MM.1S (cell line): Measurements from ENCODE around the gene GLMP.

Experiments
- DNase-seq: peaks from one replicate; pipeline ENCODE4 v3.0.0-alpha.2; 2015
- H2AFZ ChIP-seq: fragments of 300-600 bp; sonication (generic); 2 replicates; pipeline ENCODE4 v1.6.0; 2016; ENCODE audit warnings: antibody characterized with exemption, low read length
- H3F3A ChIP-seq: fragments of 300-600 bp; sonication (generic); 2 replicates; pipeline ENCODE4 v1.6.1; 2016; ENCODE audit warnings: mild to moderate bottlenecking, antibody characterized with exemption, low read length, moderate library complexity, mixed read lengths; ENCODE audit not compliant: insufficient read depth
- H3K27ac ChIP-seq: fragments of 300-600 bp; sonication (generic); 2 replicates; pipeline ENCODE4 v1.5.1; 2016; ENCODE audit warnings: mild to moderate bottlenecking, low read length
- H3K27me3 ChIP-seq: fragments of 300-600 bp; sonication (generic); replicated peaks from 2 replicates; pipeline ENCODE4 v1.6.0; 2016; ENCODE audit warnings: low read length; ENCODE audit not compliant: insufficient read depth
- H3K36me3 ChIP-seq: fragments of 300-600 bp; sonication (generic); replicated peaks from 2 replicates; pipeline ENCODE4 v1.6.1; 2016; ENCODE audit warnings: mild to moderate bottlenecking, low read length, mixed read lengths; ENCODE audit not compliant: insufficient read depth
- H3K4me1 ChIP-seq: fragments of 300-600 bp; sonication (generic); 2 replicates; pipeline ENCODE4 v1.6.1; 2016; ENCODE audit warnings: low read length, mixed read lengths
- H3K4me2 ChIP-seq: fragments of 300-600 bp; sonication (generic); 2 replicates; pipeline ENCODE4 v1.6.0; 2016; ENCODE audit warnings: low read depth, low read length
- H3K4me3 ChIP-seq: fragments of 300-600 bp; sonication (generic); 2 replicates; pipeline ENCODE4 v1.5.1; 2016; ENCODE audit warnings: low read length, mixed read lengths
- H3K79me2 ChIP-seq: fragments of 300-600 bp; sonication (generic); 2 replicates; pipeline ENCODE4 v1.6.1; 2016; ENCODE audit warnings: mixed run types, low read length, mixed read lengths
- H3K9ac ChIP-seq: fragments of 300-600 bp; sonication (generic); 2 replicates; pipeline ENCODE4 v1.6.1; 2016; ENCODE audit warnings: low read length, mixed read lengths
- H3K9me2 ChIP-seq: fragments of 300-600 bp; sonication (generic); replicated peaks from 2 replicates; pipeline ENCODE4 v1.6.1; 2016; ENCODE audit warnings: mild to moderate bottlenecking, low read length, mixed read lengths; ENCODE audit not compliant: insufficient read depth
- H3K9me3 ChIP-seq: fragments of 300-600 bp; sonication (generic); replicated peaks from 2 replicates; pipeline ENCODE4 v1.6.1; 2016; ENCODE audit warnings: mild to moderate bottlenecking, low read length, mixed read lengths; ENCODE audit not compliant: insufficient read depth
- H4K20me1 ChIP-seq: fragments of 300-600 bp; sonication (generic); 2 replicates; pipeline ENCODE4 v1.6.1; 2016; ENCODE audit warnings: mild to moderate bottlenecking, low read length, moderate library complexity, mixed read lengths; ENCODE audit not compliant: insufficient read depth
- EZH2 ChIP-seq: fragments of 300-600 bp; sonication (generic); optimal IDR thresholded peaks from 2 replicates; pipeline ENCODE3; 2017; ENCODE audit warnings: low read depth, mild to moderate bottlenecking, antibody characterized with exemption, low read length, mixed read lengths
- EZH2phosphoT487 ChIP-seq: fragments of 300-600 bp; sonication (generic); IDR thresholded peaks from 2 replicates; pipeline ENCODE4 v1.6.1; 2018; ENCODE audit warnings: antibody characterized with exemption, low read length
- TF ChIP-seq, protein P1 (sequence below): fragments of 300-600 bp; sonication (generic); IDR thresholded peaks from 2 replicates; pipeline ENCODE4 v1.5.1; 2016; ENCODE audit warnings: antibody characterized with exemption, low read length, mixed read lengths

Gene GLMP

DNA sequence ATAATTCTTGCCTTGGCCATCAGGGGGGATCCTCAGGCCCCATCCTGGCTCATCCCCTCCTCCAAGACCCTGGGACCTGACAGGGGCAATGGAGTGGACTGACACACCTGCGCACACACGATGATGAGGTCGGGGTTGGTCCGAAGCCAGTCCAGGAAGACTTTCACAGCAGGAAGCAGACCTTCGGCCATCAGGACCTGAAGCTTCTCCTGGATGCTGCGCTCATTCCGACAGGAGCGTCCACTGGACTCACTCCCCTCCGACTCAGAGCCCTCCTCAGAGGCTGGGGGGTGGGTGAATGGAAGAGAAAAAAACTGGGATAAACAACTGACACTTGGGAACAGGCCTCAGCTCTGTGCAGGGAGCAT is 32.2 kb downstream of the GLMP start:
- Histone ChIP-seq H3K9ac (no peak overlapping the region), H3K36me3 (peaks cover 47% of the 10 kb centered on the region), H3F3A (no peaks in the 10 kb centered on the region), H2AFZ (no peak overlapping the region), H3K4me3 (no peak overlapping the region), H4K20me1 (no peaks in the 10 kb centered on the region), H3K79me2 (0 out of 2 replicates have a peak, but pooled peaks cover 9% of the 10 kb centered on the region), H3K27ac (no peak overlapping the region), H3K27me3 (no peaks in the 10 kb centered on the region), H3K4me1 (no peaks in the 10 kb centered on the region), H3K4me2 (no peak overlapping the region), H3K9me3 (no peaks in the 10 kb centered on the region), H3K9me2 (no peaks in the 10 kb centered on the region)
- no peak for DNase-seq
- TF ChIP-seq EZH2phosphoT487 (no peak), EZH2 (no peak)
- TF ChIP-seq, protein P1, sequence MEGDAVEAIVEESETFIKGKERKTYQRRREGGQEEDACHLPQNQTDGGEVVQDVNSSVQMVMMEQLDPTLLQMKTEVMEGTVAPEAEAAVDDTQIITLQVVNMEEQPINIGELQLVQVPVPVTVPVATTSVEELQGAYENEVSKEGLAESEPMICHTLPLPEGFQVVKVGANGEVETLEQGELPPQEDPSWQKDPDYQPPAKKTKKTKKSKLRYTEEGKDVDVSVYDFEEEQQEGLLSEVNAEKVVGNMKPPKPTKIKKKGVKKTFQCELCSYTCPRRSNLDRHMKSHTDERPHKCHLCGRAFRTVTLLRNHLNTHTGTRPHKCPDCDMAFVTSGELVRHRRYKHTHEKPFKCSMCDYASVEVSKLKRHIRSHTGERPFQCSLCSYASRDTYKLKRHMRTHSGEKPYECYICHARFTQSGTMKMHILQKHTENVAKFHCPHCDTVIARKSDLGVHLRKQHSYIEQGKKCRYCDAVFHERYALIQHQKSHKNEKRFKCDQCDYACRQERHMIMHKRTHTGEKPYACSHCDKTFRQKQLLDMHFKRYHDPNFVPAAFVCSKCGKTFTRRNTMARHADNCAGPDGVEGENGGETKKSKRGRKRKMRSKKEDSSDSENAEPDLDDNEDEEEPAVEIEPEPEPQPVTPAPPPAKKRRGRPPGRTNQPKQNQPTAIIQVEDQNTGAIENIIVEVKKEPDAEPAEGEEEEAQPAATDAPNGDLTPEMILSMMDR: no peak

DNA sequence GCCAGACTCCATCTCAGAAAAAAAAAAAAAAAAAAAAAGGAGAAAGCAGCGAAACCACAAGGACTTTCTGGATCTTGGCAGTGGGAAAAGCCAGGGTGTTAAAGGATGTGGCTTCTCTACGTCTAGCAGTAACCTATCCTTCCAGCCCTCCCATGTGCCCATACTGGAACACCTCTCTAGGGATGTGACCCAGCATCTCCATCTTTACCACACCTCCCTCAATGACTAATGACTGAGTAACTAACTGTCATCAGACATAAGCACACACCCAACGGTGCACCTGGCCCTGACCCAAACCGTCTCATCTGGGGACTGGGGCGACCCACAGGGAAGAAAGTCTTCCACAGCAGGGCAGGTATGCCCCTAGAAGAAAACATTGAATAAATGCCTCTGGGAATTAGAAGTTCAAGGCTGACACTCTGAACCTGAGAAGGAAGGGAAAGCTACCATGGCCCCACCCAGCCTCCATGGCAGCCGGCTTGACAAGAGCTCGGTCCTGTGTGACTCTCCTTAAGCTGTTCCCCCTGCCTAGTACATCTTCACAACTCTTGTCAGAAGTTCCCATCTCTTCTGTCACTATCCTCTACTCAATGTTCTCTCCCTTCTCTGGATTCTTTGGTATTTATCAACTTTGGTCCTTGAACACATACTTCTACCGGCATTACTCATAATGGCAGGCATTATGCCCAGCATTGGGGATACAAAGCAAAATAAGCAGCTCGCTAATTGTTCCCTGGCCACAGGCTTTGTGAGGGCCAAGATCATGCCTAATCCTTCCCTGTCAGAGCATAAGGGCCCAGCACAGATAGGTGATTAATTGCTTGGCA is 32.8 kb downstream of the GLMP start:
- H3K36me3 ChIP-seq: peaks cover 44% of the 10 kb centered on the region
- TF ChIP-seq EZH2 (no peak), EZH2phosphoT487 (no peak)
- TF ChIP-seq, protein P1: no peak
- no peak overlapping the region for H3K4me3 ChIP-seq
- H3K27ac ChIP-seq: no peak overlapping the region
- DNase-seq: no peak
- no peaks in the 10 kb centered on the region for H3F3A ChIP-seq
- no peaks in the 10 kb centered on the region for H3K4me1 ChIP-seq
- no peaks in the 10 kb centered on the region for H3K27me3 ChIP-seq
- 0 out of 2 replicates have a peak, but pooled peaks cover 9% of the 10 kb centered on the region for H3K79me2 ChIP-seq
- H3K4me2 ChIP-seq: no peak overlapping the region
- H3K9ac ChIP-seq: no peak overlapping the region
- H2AFZ ChIP-seq: no peak overlapping the region
- H4K20me1 ChIP-seq: no peaks in the 10 kb centered on the region
- no peaks in the 10 kb centered on the region for H3K9me3 ChIP-seq
- no peaks in the 10 kb centered on the region for H3K9me2 ChIP-seq

DNA sequence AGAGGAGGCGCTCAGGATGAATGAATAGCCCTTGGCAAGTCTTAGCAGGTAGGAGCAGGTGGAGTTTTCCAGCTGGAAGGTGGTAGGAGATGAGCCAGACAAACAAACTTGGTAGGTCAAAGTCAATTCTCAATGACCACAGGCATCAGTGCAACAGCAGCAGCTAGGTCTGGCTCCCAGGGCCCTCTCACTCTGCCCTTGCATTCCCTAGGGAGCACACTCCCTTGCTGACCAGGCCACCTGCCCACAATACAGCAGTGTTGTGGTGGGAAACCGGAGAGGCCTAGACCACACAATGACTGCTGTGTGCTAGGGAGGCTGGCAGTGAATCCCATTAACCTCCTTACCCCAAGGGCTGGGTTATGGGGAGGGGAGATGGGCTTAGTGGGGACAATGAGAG is 34.6 kb downstream of the GLMP start:
- Histone ChIP-seq H4K20me1 (no peaks in the 10 kb centered on the region), H2AFZ (no peak overlapping the region), H3K4me3 (no peak overlapping the region), H3K4me2 (no peak overlapping the region), H3K36me3 (peaks cover 32% of the 10 kb centered on the region), H3K9ac (no peak overlapping the region), H3K79me2 (0 out of 2 replicates have a peak, but pooled peaks cover 9% of the 10 kb centered on the region), H3K27me3 (no peaks in the 10 kb centered on the region), H3K4me1 (no peaks in the 10 kb centered on the region), H3K9me3 (no peaks in the 10 kb centered on the region), H3K27ac (no peak overlapping the region), H3K9me2 (no peaks in the 10 kb centered on the region), H3F3A (no peaks in the 10 kb centered on the region)
- DNase-seq: no peak
- TF ChIP-seq EZH2: no peak
- TF ChIP-seq EZH2phosphoT487: no peak
- TF ChIP-seq, protein P1: no peak
